HepG2 (cell line): ENCODE results near the gene EVI5. TPM values are rescaled to one million over a fixed set of nuclear protein-coding genes. Genes with fewer than 3 reads are reported as not detected.

Source experiments
- BHLHE40 ChIP-seq: IDR thresholded peaks from 2 replicates; pipeline ENCODE4 v1.6.1; 2011; ENCODE audit warnings: low read length, improper control_type of control experiment
- MAFK ChIP-seq, 2 experiments: IDR thresholded peaks in 1 of 2; conservative IDR thresholded peaks in 1 of 2; 2 replicates each; pipeline ENCODE4 v1.6.1; 2011; ENCODE audit warnings: improper control_type of control experiment in 2 of 2, low read length in 2 of 2
- RBFOX2 ChIP-seq: fragments of 200-400 bp; formaldehyde crosslinking; IDR thresholded peaks from 2 replicates; pipeline ENCODE4 v1.6.1; 2017; ENCODE audit warnings: low read depth, mild to moderate bottlenecking, low read length
- SIX4 ChIP-seq: sonication (generic); formaldehyde crosslinking; IDR thresholded peaks from 2 replicates; pipeline ENCODE4 v1.4.0; 2020; ENCODE audit warnings: missing genetic modification reagents
- SMAD9 ChIP-seq: sonication (generic); formaldehyde crosslinking; IDR thresholded peaks from 2 replicates; pipeline ENCODE4 v1.5.1; 2020; ENCODE audit warnings: mild to moderate bottlenecking, missing genetic modification reagents
- SRSF1 ChIP-seq: fragments of 200-400 bp; formaldehyde crosslinking; optimal IDR thresholded peaks from 2 replicates; pipeline ENCODE3; 2017; ENCODE audit warnings: mild to moderate bottlenecking, low read depth, low read length, moderate library complexity
- TCF12 ChIP-seq, 2 experiments: fragments of 450-650 bp in 1 of 2; sonication (generic) in 1 of 2; formaldehyde crosslinking in 1 of 2; IDR thresholded peaks; 2 replicates each; pipeline versions ENCODE4 v1.6.1 to v1.8.0; 2017 to 2022; ENCODE audit warnings: antibody characterized with exemption in 1 of 2, mild to moderate bottlenecking in 1 of 2, missing genetic modification reagents in 1 of 2, moderate library complexity in 1 of 2
- TEAD2 ChIP-seq: sonication (generic); formaldehyde crosslinking; IDR thresholded peaks from 2 replicates; pipeline ENCODE4 v1.9.0; 2021; ENCODE audit warnings: missing genetic modification reagents
- ZBTB1 ChIP-seq: sonication (generic); formaldehyde crosslinking; IDR thresholded peaks from 2 replicates; pipeline ENCODE4 v1.4.0; 2020; ENCODE audit warnings: missing genetic modification reagents, borderline replicate concordance
- ZFAT ChIP-seq: sonication (generic); formaldehyde crosslinking; conservative IDR thresholded peaks from 2 replicates; pipeline ENCODE4 v1.8.1; 2023; ENCODE audit warnings: missing genetic modification reagents, inconsistent platforms
- ZNF121 ChIP-seq: sonication (generic); formaldehyde crosslinking; IDR thresholded peaks from 2 replicates; pipeline ENCODE4 v1.5.0; 2020; ENCODE audit warnings: mild to moderate bottlenecking, missing genetic modification reagents
- ZNF274 ChIP-seq: sonication (generic); formaldehyde crosslinking; IDR thresholded peaks from 2 replicates; pipeline ENCODE4 v1.5.1; 2020; ENCODE audit warnings: mild to moderate bottlenecking, missing genetic modification reagents
- ZNF292 ChIP-seq: sonication (generic); formaldehyde crosslinking; IDR thresholded peaks from 2 replicates; pipeline ENCODE4 v1.8.1; 2022; ENCODE audit warnings: mild to moderate bottlenecking, low read depth, missing genetic modification reagents, borderline replicate concordance
- ZNF326 ChIP-seq: sonication (generic); formaldehyde crosslinking; IDR thresholded peaks from 2 replicates; pipeline ENCODE4 v1.4.0; 2020; ENCODE audit warnings: missing genetic modification reagents, borderline replicate concordance
- ZNF44 ChIP-seq: sonication (generic); formaldehyde crosslinking; IDR thresholded peaks from 2 replicates; pipeline ENCODE4 v1.5.1; 2020; ENCODE audit warnings: mild to moderate bottlenecking, missing genetic modification reagents
- ZNF619 ChIP-seq: sonication (generic); formaldehyde crosslinking; IDR thresholded peaks from 2 replicates; pipeline ENCODE4 v1.4.0; 2020; ENCODE audit warnings: mild to moderate bottlenecking, missing genetic modification reagents
- ZNF746 ChIP-seq: sonication (generic); formaldehyde crosslinking; IDR thresholded peaks from 2 replicates; pipeline ENCODE4 v1.8.0; 2022; ENCODE audit warnings: mild to moderate bottlenecking, missing genetic modification reagents
- ZNF792 ChIP-seq: IDR thresholded peaks from 2 replicates; pipeline ENCODE4 v1.6.1; 2016
- ZNF816 ChIP-seq: sonication (generic); formaldehyde crosslinking; IDR thresholded peaks from 2 replicates; pipeline ENCODE4 v1.8.0; 2022; ENCODE audit warnings: missing genetic modification reagents, mild to moderate bottlenecking, borderline replicate concordance
- ZSCAN21 ChIP-seq: sonication (generic); formaldehyde crosslinking; IDR thresholded peaks from 2 replicates; pipeline ENCODE4 v1.8.0; 2022; ENCODE audit warnings: mild to moderate bottlenecking, missing genetic modification reagents, moderate library complexity, borderline replicate concordance
- polyA plus RNA-seq, 8 experiments: library from polyadenylated mRNA; depleted of rRNA in 3 of 8; stranded (reverse) in 7 of 8; unstranded in 1 of 8; fragments of >200 nt; fragmentation: Illumina TruSeq in 4 of 8; extraction: Trizol in 4 of 8; gene quantifications; 2 replicates each; pipeline versions ENCODE4 v1.2.1 to v1.2.3, GENCODE V29; 2011 to 2016; ENCODE audit warnings: low read depth in 4 of 8, missing spikeins in 1 of 8, mixed read lengths in 1 of 8; ENCODE audit not compliant: insufficient read depth in 1 of 8
- total RNA-seq, 5 experiments: library from RNA; depleted of rRNA; stranded (reverse); fragments of >200 nt; fragmentation: Illumina TruSeq; extraction: Trizol; gene quantifications; 2 replicates each; pipeline ENCODE4 v1.2.3, GENCODE V29; 2016; ENCODE audit warnings: low read depth in 1 of 5
- TF ChIP-seq, protein P1 (sequence below): sonication (generic); formaldehyde crosslinking; IDR thresholded peaks from 2 replicates; pipeline ENCODE4 v1.8.0; 2022; ENCODE audit warnings: low read depth, missing genetic modification reagents
- TF ChIP-seq, protein P2 (sequence below): IDR thresholded peaks from 2 replicates; pipeline ENCODE4 v1.6.1; 2012; ENCODE audit warnings: low read depth, low read length, improper control_type of control experiment
- TF ChIP-seq, protein P3 (sequence below): sonication (generic); formaldehyde crosslinking; conservative IDR thresholded peaks from 2 replicates; pipeline ENCODE4 v1.4.0; 2020; ENCODE audit warnings: missing genetic modification reagents

The EVI5 gene
- total and polyA plus RNA-seq, 2 of the 13 experiments (the other 11 are each of a cell fraction or from before 2014, with no cell fraction given), result 4.0 to 12.6 TPM

DNA sequence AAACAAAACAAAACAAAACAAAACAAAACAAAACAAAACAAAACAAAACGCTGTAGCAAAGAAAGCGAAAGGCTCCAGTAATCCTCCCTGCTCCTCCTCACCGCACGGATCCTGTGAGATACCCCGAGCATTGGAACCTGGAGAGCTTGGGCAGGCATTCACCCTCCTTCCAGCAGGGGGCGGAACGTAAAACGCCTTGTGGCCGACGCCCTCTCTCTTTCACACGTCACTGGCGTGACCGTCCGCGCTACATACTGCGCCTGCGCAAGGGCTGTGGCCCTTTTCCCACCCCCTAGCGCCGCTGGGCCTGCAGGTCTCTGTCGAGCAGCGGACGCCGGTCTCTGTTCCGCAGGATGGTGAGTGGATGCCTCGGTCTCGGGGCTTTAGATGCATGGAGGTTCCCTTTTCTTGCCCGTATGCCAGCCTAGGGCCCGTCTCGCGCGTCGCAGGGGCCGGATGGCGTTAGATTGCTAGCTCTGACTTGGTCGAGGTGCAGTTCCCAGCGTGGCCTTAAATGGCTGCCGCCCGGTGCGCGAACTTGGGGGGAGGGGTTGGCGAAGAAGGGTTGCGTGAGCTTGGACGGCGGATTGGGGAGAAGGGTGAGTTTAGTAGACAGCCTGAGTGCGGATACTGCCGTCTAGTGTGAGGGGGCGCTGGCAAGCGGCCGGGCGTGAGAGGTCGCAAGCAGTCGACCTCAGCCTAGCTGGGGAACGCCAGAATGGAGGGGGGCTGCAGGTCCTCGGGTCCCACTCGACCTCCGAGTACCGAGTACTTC, 47.0 kb upstream of the EVI5 start, which contains the start of gene RPL5 (continued):
- TF ChIP-seq ZNF816, result peak; percentile 76; the same call in 1 of the 2 replicates
- TF ChIP-seq BHLHE40, result peak; percentile 37; the same call in 1 of the 2 replicates
- TF ChIP-seq ZNF792 (CRISPR knock-in tag), result peak; percentile 97
- TF ChIP-seq TEAD2 (CRISPR knock-in tag), result peak; percentile 75; the same call in 1 of the 2 replicates
- peak; percentile 95 for TF ChIP-seq ZNF274 (CRISPR knock-in tag)
- no peak for TF ChIP-seq ZNF326 (CRISPR knock-in tag)
- TF ChIP-seq MAFK (conservative IDR thresholded peaks at IDR 0.05 in 1 of 2, IDR thresholded peaks at IDR 0.05 in 1 of 2; ENCODE audit: low read length in 2 of 2), result no peak
- TF ChIP-seq SMAD9, result peak; percentile 74; the same call in 1 of the 2 replicates
- peak; percentile 100 for TF ChIP-seq RBFOX2
- TF ChIP-seq TCF12 (IDR thresholded peaks at IDR 0.05), result no peak
- TF ChIP-seq TCF12 (CRISPR knock-in tag; IDR thresholded peaks at IDR 0.05), result peak; percentile 77; the same call in 1 of the 2 replicates
- peak; percentile 48; the same call in 1 of the 2 replicates for TF ChIP-seq SIX4 (CRISPR knock-in tag)
- TF ChIP-seq SRSF1, result peak; percentile 58
- TF ChIP-seq, protein P1, sequence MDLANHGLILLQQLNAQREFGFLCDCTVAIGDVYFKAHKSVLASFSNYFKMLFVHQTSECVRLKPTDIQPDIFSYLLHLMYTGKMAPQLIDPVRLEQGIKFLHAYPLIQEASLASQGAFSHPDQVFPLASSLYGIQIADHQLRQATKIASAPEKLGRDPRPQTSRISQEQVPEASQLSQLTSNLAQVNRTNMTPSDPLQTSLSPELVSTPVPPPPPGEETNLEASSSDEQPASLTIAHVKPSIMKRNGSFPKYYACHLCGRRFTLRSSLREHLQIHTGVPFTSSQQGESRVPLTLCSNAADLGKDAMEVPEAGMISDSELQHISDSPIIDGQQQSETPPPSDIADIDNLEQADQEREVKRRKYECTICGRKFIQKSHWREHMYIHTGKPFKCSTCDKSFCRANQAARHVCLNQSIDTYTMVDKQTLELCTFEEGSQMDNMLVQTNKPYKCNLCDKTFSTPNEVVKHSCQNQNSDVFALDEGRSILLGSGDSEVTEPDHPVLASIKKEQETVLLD (CRISPR knock-in tag), result peak; percentile 64
- no peak for TF ChIP-seq ZNF292
- TF ChIP-seq ZFAT (CRISPR knock-in tag), result 0 out of 2 replicates have a peak, but pooled peaks have one; percentile 21
- TF ChIP-seq, protein P2, sequence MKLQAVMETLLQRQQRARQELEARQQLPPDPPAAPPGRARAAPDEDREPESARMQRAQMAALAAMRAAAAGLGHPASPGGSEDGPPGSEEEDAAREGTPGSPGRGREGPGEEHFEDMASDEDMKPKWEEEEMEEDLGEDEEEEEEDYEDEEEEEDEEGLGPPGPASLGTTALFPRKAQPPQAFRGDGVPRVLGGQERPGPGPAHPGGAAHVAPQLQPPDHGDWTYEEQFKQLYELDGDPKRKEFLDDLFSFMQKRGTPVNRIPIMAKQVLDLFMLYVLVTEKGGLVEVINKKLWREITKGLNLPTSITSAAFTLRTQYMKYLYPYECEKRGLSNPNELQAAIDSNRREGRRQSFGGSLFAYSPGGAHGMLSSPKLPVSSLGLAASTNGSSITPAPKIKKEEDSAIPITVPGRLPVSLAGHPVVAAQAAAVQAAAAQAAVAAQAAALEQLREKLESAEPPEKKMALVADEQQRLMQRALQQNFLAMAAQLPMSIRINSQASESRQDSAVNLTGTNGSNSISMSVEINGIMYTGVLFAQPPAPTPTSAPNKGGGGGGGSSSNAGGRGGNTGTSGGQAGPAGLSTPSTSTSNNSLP, result peak; percentile 55; the same call in 1 of the 2 replicates
- no peak for TF ChIP-seq ZBTB1
- TF ChIP-seq ZNF746 (CRISPR knock-in tag), result peak; percentile 82; the same call in 1 of the 2 replicates
- 0 out of 2 replicates have a peak, but pooled peaks have one; percentile 78 for TF ChIP-seq ZNF44 (CRISPR knock-in tag)
- peak; percentile 48; the same call in 1 of the 2 replicates for TF ChIP-seq ZNF121 (CRISPR knock-in tag)
- peak; percentile 97 for TF ChIP-seq ZNF619
- TF ChIP-seq, protein P3, sequence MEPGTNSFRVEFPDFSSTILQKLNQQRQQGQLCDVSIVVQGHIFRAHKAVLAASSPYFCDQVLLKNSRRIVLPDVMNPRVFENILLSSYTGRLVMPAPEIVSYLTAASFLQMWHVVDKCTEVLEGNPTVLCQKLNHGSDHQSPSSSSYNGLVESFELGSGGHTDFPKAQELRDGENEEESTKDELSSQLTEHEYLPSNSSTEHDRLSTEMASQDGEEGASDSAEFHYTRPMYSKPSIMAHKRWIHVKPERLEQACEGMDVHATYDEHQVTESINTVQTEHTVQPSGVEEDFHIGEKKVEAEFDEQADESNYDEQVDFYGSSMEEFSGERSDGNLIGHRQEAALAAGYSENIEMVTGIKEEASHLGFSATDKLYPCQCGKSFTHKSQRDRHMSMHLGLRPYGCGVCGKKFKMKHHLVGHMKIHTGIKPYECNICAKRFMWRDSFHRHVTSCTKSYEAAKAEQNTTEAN (CRISPR knock-in tag), result peak; percentile 88
- TF ChIP-seq ZSCAN21 (CRISPR knock-in tag), result peak; percentile 94
